ENCODE measurements around the gene CDC6. TPM values are rescaled to one million over a fixed set of nuclear protein-coding genes. Genes with fewer than 3 reads are reported as not detected.

CDC6 gene
- total RNA-seq, 1 donor from 2014 or later, result 0.55 TPM

DNA sequence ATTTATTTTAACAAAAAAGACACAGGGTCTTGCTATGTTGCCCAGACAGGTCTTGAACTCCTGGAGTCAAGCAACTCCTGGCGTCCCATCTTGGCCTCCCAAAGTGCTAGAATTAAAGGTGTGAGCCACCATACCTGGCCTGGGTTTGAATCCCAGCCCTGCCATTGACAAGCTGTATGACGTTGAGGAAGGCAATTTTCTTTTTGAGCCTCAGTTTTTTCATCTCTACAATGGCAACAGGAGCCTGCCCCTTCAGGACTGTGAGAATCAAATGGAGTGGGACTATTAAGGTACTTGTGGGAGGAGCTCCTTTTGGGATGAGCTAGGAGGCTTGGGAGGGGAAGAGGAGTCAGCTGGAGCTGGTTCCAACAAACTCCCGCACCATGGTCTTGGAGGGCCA is 27.5 kb downstream of the CDC6 start:
- H3K4me1 ChIP-seq, result peaks cover 98% of the 10 kb centered on the region

DNA sequence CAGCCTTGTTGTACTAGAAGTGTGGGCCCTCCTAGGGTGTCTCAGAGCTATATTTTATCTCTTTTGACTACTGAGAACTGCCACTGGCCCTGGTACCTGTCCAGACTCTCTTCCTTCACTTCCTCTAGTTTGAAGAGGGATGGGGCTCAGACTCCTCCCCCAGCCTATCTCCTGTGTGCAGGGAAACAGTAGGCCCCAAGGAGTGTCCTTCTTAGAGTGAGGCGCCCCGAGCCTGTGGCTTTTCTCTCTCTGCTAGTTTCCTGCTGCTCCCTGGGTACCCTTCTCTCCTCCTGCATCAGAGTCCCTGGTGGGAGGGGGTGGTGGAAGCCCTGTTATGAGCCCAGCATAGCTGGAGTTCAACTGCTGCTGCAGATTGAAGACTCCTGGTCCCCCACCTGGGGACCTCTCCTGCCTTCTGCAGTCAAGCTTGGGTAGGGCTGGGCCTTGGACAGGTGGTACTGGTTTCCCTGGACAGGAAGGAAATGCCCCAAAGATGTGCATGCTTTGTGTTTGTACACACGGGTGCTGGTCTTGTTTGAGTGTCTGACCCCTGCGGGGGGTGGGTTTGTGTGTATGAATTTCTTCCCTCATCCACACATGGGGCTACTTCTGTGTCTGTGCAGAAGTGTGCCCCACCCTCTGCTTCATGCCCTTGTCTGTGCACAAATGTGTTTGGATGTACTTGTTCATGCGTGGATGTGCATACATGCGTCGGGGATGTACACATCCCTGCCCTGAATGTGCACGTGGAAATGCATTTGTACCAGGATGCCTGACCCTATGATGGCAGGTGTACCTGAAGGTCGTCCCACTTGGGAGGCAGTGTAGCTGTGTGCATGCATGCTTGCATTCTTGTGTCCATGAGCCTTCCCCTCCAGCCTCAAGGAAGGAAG is 28.2 kb downstream of the CDC6 start:
- Histone ChIP-seq H3K27me3 (ENCODE audit: low read depth) (no peaks in the 10 kb centered on the region), H3K4me1 (peaks cover 98% of the 10 kb centered on the region), H3K27ac (replicated peaks) (peak overlapping the region; percentile 90), H3K4me3 (peak overlapping the region; percentile 78), H3K36me3 (no peaks in the 10 kb centered on the region), H3K9me3 (replicated peaks) (no peaks in the 10 kb centered on the region)
- peak; percentile 7 for DNase-seq
- TF ChIP-seq, protein P1, sequence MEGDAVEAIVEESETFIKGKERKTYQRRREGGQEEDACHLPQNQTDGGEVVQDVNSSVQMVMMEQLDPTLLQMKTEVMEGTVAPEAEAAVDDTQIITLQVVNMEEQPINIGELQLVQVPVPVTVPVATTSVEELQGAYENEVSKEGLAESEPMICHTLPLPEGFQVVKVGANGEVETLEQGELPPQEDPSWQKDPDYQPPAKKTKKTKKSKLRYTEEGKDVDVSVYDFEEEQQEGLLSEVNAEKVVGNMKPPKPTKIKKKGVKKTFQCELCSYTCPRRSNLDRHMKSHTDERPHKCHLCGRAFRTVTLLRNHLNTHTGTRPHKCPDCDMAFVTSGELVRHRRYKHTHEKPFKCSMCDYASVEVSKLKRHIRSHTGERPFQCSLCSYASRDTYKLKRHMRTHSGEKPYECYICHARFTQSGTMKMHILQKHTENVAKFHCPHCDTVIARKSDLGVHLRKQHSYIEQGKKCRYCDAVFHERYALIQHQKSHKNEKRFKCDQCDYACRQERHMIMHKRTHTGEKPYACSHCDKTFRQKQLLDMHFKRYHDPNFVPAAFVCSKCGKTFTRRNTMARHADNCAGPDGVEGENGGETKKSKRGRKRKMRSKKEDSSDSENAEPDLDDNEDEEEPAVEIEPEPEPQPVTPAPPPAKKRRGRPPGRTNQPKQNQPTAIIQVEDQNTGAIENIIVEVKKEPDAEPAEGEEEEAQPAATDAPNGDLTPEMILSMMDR (IDR thresholded peaks at IDR 0.05; ENCODE audit: borderline replicate concordance), result no peak
- intact Hi-C loops (cut with micrococcal nuclease), result no loop called here

More for the DNA sequence above, 27.5 kb downstream of the CDC6 start:
- Histone ChIP-seq H3K27ac (replicated peaks) (peak overlapping the region; percentile 90), H3K36me3 (no peaks in the 10 kb centered on the region), H3K9me3 (replicated peaks) (no peaks in the 10 kb centered on the region), H3K4me3 (no peak overlapping the region), H3K27me3 (ENCODE audit: low read depth) (no peaks in the 10 kb centered on the region)
- DNase-seq, result no peak
- TF ChIP-seq, protein P1 (IDR thresholded peaks at IDR 0.05; ENCODE audit: borderline replicate concordance), result no peak
- intact Hi-C loops (cut with micrococcal nuclease), result no loop called here

DNA sequence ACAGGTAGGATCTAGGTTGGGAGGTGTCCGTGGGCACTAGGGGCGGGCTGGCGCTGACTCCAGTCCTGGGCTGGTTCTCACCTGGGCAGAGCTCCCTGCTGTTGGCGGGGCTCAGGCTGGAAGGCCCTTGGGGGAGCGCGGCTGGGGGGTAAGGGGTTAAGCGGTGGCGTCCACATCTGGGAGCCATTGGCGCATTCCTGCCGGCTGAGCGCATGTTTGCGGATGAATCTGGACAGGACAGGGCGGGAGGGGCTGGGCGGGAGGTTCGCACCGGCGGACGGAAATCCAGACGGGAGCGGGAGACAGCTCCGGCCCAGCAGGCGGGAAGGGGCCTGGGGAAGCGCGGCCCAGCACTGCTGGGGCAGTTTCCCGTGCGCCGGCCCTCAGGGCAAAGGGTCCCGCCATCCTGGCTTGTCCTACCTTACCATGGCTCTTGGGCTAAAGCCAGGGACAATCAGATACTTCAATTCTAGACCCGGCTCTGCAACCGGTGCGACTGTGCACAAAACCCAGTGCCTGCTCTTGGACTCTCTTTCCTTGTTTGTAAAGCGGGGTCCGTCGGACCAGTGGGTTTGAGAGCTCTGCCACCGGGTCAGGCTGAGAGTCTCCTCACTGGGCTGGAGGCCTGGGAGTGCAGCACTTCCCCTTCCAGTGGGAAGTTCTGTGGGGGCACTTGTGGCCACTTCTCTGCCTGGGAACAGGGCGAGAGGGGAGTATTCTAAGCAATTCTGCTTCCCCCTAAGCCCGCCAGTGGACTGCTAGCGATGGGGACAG is 29.1 kb downstream of the CDC6 start:
- Histone ChIP-seq H3K4me1 (peaks cover 98% of the 10 kb centered on the region), H3K36me3 (no peaks in the 10 kb centered on the region), H3K27ac (replicated peaks) (peak overlapping the region; percentile 90), H3K9me3 (replicated peaks) (no peaks in the 10 kb centered on the region), H3K27me3 (ENCODE audit: low read depth) (no peaks in the 10 kb centered on the region), H3K4me3 (peak overlapping the region; percentile 78)
- TF ChIP-seq, protein P1 (IDR thresholded peaks at IDR 0.05; ENCODE audit: borderline replicate concordance), result no peak
- DNase-seq, result peak; percentile 78
- intact Hi-C loops (cut with micrococcal nuclease), result no loop called here

DNA sequence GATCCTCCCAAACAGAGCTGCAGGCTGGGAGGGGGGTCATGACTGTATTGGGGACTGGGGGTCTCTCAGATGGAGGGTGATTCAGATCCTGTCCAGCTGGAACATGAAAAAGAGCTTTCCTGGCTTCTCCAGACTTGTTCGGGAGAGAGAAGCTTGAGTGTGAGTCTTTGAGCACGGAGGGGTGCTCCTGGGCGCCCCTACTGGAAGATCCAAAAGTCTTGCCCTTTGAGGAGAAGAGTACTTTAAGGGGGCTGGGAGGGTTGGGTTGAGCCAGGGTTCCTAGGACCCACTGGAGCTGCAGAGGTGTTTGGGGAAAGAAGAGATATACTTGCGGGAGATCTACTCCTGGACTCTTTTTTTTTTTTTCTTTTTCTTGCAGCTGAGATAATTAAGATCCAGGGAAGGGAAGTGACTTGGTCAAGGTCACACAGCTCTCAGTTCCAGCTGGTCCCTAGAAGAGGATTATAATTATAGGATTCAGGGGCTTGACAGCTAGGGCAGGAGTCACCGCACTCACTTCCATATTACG is 29.7 kb downstream of the CDC6 start:
- peak; percentile 57 for DNase-seq
- peaks cover 98% of the 10 kb centered on the region for H3K4me1 ChIP-seq
- intact Hi-C loops (cut with micrococcal nuclease), result no loop called here

More for the DNA sequence above, 29.7 kb downstream of the CDC6 start:
- peak overlapping the region; percentile 78 for H3K4me3 ChIP-seq
- H3K36me3 ChIP-seq, result no peaks in the 10 kb centered on the region
- TF ChIP-seq, protein P1 (IDR thresholded peaks at IDR 0.05; ENCODE audit: borderline replicate concordance), result peak; percentile 65
- H3K27me3 ChIP-seq (ENCODE audit: low read depth), result no peaks in the 10 kb centered on the region
- peak overlapping the region; percentile 90 for H3K27ac ChIP-seq (replicated peaks)
- no peaks in the 10 kb centered on the region for H3K9me3 ChIP-seq (replicated peaks)

Measured in left ventricle myocardium inferior (tissue), 1 donor.